Activated CD4-positive, CD25-positive, alpha-beta regulatory T cell (primary cell): ENCODE data around the gene ARL13A.
"Not testable (repeated sequence)": the region's sequence is repeated elsewhere in the genome, so short reads cannot be mapped to it uniquely, and the experiment has no call there.

Experiments used
- DNase-seq, 4 experiments: peaks; one replicate each; lab custom pipeline; 2025; lab: John Stamatoyannopoulos, UW

The ARL13A gene

DNA sequence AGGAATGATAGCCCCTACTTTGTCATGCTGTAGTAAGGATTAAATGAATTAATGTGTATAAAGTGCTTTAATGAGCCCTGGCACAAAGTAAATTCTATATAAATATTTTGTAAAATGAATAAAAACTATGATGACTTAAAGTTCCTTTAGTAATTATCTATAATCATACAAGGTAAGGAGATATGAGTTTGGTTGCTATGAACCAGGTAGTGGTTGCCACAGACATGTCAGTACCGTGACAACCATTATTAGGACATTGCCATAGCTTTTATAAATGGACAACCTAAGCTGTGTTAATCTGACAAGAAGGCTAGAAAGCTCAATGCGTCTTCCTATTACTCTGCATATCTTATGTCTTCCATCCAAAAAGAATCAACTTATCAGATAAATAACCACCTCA lies at the start of gene ARL13A:
Gene ARL13A (plus strand): TSS at position 301 of the 400 bp plus-strand sequence. CDS start 3,982 bp downstream, outside the sequence.
- no peak for DNase-seq

DNA sequence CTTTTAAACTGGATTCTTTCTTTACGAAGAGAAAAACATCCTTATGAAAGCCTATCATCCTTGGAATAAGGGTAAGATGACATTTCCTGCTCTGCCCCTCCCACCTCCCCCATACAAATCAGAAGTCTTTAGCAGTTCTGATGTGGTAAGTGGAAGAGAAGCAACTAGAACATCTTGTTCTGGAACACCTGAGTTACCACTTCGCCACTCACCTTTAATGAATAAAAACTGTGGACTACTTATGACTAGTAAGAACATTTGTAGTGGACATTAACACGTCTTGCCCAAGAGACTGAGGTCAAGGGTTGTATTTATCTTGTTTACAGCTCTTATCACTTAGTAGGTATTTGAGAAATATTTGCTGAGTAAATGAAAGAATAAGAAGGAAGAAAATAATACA lies 45.1 kb upstream of the ARL13A start:
- DNase-seq: no peak

DNA sequence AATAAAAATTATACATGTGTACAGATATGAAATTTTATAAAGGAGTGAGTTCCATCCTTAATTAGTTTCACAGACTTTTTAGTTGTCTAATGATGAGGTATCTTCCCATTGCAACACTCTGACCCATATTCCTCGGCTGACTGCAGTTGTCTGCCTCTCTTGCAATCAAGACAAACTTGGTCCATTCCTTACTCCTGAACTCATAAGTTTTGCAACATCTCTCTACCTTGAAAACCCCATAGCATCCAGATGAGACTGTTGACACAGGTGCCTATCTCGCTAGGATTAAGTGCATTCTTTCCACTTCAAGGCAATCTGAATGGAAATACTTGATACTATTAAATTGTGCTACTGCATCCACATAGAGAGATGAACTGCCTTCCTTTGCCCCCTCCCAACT lies 43.1 kb upstream of the ARL13A start:
- DNase-seq: no peak

DNA sequence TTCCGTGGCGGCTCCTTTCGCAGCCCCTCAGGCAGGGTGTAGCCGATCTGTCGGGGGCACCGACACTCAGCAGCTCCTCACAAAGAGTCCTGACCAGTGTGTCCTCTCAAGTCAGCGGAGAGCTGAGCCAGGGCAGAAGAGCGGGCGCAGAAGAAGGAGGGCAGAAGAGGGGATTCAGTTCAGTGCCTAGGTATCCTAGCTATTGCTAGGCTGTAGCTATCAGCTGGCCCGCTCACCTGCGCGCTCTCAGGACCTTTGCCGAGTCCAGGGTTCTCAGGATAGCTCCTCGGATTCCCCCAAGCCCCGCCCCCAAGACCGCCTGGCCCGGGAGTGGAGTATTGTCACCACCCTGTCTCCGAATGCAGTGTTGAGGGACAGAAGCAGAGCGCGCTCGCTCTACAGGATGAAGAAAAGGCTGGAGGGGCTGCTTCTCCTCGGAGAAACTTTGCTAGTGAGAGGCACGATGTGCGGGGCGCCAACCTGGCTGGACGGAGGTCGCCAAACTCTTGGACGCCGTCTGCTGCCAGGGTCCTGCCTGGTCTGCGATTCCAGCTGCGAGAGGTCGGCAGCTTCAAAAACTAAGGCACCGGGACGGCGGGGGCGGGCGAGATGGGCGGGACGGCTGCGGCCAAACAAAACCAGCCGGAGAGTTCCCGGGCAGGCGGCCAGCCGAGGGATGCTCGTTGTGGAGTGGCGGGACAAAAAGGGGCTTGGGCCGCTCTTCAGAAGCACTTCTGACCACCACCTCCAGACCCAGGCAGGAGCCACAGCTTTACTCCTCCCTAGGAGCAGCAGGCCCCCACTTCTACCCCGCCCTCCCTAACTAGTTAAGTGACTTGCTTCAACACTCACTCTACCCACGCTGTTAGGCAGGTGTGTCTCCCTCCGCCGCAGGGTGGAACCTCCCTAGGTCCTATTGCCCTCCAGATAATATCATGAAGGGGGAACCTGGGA lies 40.6 kb upstream of the ARL13A start, which contains the start of gene XKRX:
Gene XKRX (minus strand): TSS at position 258 of the 954 bp plus-strand sequence. CDS start 613 bp downstream, outside the sequence.
- DNase-seq: peak in 3 of 4 experiments; percentile 1 to 2 (median 1)

DNA sequence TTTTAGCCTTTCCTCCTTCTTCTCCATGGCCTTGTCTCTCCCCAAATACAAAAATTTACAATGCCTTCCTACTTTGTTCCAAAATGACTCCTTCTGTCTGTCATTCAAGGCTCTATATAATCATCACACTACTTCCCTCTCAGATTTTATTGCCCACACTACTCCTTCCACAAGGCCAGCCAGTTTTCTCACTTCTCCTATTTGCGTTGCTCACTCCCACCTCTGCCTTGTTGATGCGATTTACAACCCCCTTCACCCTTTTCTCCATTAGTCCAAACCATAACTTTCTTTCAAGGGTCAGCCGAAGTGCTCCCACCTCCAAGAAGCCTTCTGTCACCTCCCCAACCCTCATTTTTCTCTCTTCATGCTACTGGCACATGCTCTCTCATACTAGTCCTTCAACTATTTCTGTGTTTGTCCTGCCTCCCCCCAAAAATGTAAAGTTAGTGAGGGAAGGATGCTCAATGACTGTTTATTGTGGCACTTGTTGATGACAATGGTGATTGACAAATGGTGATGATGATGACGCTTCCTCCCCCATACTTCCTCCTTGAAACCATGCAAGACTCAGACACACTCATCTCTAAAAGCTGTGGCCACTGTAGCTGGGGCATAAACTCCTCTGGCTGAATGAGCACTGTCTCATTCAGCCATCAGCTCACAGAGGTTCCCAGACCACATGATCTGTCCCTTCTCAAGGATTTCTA lies 38.1 kb upstream of the ARL13A start:
- no peak for DNase-seq

DNA sequence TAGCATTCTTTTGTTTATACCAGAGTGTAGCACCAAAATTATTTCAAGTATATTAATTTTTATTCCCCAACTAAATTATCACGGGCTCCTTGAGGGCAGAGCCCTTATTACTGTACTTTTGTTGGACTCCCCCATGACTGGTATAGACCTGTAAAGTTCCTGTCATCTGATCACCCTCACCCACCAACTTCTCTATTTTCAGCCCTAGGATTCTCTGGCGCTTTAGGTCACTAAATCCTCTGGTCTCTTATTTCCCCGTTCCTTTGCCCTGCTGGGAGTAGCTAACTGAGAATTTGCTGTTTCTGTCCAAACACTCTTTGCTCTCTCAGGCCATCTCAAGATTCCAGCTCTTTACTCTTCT lies 37.6 kb upstream of the ARL13A start:
- no peak for DNase-seq

DNA sequence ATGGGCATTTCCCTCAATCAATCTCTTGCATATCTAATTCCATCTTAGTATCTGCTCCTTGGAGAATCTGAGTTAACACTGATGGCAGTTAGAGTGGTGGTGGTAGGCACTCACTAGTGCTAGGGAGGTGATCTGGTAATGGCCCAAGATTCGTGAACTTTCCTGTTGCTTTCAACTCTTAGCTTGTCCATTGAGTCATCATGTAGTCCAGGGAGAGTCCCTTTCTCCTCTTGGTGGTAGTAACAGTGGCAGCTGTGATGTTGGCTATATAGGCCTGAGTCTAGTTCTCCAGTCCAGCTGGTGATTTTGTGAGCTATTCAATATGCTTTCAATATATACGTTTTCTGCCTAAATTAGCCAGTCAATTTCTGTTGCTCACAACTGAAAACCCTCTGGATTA lies 33.7 kb upstream of the ARL13A start:
- DNase-seq: no peak

DNA sequence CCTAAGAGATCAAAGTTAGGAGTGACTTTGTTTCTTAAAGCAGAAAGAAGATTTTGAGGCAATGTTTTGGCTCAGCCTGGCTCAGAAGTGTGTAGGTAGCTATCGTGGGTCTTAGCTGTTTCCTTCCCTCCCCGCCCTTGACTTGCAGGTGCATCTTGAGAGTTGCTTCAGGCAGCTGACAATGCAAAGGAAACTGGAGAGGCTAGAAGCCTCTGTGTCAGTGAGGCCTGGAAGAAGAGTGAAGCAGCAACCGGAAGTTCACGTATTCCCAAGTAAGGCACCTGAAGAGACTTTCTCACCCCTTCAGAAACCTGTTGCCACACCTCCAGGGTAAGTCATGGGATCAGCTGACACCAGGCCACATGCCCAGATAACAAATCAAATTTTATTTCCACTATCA lies 30.2 kb upstream of the ARL13A start:
- no peak for DNase-seq

DNA sequence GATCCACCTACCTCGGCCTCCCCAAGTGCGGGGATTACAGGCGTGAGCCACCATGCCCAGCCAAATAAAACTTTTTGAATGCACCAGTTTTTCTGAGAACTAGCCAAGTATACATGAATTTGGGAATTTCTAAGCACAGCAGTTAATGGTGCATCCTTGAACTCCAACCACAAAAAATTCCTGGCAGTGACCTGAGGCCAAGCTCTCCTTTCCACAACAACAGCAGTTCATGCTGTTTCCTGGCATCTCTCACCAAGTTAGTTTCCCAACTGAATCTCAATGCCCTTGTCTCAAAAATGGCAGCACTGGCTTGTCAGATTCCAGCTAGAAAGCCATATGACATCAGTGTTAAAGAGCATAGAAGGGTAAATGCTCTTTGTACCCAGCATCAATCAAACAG lies 24.9 kb upstream of the ARL13A start:
- no peak for DNase-seq

DNA sequence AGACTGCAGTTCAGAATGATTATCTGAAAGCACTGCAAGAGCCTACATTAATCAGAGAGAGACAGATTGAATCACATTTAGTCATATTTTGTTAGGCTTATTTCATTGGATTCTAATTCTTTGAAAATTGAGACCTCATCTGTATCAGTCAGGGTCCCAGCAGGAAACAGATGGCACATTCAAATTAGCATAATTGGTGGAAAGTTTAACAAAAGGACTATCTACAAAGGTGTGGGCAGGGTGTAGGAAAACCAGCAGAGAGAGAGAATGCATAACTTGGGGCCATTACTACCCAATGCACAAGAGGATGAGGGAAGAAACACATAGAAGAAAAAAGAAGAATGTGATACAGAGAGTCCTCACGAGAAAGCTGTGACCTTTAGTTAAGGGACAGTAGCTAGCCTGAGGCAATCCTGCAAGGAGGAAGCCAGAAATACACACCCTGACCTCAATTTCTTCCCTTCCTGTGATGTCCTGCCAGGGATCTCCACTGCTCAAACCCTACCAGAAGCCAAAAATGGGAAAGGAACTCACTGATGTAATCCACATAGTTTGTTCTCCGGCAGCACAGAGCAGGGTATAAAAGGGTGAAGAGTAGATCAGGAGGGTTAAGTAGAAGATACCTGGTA lies 23.1 kb upstream of the ARL13A start:
- no peak for DNase-seq

DNA sequence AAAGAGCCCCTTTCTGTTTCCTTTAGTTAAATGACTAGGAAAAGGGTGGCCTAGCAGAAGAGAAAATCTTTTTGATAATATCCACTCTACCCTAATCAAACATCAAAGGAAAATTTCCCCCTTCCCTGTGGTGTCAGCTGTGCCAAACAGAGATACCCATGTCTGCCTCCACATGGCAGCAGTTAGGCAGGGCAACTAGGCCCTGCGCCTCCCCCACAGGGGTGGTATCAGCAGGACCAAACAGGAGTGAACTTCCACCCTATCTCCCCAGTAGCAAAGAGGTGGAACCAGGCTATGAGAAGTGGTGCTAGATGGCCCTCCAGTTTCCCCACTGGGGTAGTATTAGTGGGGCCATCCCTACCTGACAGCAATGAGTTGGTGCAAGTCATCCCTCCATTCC lies 21.0 kb upstream of the ARL13A start:
- no peak for DNase-seq

DNA sequence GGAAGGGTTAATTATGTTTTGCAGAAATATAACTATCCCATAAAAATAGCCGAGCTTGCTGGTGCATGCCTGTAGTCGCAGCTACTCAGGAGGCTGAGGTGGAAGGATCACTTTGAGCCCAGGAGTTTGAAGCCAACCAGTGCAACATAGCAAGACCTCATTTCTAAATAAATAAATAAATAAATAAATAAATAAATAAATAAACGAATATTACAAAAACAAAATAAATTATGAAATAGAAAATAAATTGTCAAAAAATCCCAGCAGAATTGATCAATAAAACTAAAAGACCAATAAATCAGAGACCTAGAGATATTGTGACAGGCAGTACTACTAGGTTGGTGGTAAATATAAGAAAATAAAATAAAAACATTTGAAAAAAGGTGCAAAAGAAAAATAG lies 6.7 kb upstream of the ARL13A start:
- DNase-seq: no peak

DNA sequence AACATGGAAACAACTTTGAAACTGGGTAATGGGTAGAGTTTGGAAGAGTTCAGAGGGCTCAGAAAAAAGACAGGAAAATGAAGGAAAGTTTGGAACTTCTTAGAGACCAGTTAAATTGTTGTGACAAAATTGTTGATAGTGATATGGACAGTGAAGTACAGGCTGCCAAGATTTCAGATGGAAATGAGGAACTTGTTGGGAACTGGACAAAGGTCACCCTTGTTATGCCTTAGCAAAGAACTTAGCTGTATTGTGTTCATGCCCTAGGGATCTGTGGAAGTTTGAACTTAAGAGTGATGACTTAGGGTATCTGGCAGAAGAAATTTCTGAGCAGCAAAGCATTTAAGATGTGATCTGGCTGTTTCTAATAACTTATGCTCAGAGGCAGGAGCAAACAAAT lies 5.1 kb upstream of the ARL13A start:
- DNase-seq: no peak

DNA sequence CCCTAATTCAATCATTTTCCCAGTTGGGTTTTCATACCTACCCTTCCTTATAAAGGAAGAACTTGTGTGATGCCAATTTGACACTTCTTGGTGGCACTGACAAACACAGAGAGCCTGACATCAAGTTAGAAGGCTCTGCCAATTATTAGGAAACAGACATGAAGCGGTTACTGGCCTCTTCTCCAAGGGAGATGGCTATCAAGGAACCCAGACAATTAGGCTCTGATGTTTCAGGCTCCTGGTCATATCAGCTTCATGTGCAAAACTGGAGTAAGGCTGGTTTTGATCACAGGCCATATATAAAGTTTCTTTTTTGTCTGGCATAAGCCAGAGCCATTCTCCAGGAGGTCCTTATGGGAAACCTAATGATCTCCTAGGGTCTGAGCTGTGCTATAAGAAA lies 428 bp downstream of the ARL13A start:
- no peak for DNase-seq

DNA sequence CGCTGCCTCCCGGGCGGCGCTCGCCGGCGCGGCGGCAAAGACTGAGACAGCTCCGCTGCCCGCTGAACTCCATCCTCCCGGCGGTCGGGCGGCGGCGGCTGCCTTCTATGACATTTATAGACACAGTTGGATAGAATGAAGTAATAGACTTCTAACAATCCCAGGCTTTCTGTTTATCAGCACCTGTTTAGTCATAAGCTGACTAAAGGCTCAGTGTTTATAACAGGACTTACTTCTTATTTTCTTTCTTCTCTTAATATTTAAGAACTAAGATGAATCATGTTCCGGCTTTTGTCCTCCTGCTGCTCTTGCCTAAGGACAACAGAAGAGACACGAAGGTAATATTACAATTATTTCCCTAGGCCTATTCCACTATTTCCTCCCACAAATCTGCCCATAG lies 3.9 kb downstream of the ARL13A start:
- DNase-seq: no peak

DNA sequence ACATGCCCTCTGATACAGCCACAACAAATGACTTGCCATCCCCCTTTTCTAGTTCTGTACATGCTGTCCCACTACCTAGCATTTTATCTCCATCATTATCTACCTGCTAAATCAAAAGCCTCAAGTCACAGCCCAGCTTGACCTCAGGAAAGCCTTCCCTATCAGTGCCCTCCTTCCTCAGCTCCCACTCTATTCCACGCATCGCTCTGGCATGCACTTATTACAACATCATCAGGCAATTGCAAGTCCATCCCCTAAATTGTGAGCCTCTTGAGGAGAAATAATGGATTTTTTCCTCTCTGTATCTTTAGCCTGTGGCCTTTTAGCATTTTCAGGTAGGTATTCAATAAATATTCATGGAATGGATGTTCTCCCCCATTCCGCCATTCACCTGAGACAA lies 5.7 kb downstream of the ARL13A start:
- no peak for DNase-seq

DNA sequence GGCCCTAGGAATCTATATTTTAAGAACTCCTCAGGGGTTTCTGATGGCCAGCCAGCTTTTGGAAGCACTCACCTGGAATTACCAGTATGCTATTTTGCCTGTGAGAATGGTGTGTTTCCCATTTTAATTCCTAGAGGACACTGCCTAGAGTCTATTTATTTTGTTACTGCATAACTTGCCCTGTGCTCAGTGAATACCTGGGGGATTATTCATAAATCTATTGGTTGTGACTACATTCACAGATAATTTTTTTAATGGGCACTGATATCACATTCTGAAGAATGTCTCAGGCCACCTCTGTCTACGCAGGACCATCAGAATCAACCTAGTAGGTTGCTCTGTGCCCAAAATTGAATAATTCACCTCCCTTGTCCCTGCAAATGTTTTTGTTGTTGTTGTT lies 6.7 kb downstream of the ARL13A start:
- no peak for DNase-seq

DNA sequence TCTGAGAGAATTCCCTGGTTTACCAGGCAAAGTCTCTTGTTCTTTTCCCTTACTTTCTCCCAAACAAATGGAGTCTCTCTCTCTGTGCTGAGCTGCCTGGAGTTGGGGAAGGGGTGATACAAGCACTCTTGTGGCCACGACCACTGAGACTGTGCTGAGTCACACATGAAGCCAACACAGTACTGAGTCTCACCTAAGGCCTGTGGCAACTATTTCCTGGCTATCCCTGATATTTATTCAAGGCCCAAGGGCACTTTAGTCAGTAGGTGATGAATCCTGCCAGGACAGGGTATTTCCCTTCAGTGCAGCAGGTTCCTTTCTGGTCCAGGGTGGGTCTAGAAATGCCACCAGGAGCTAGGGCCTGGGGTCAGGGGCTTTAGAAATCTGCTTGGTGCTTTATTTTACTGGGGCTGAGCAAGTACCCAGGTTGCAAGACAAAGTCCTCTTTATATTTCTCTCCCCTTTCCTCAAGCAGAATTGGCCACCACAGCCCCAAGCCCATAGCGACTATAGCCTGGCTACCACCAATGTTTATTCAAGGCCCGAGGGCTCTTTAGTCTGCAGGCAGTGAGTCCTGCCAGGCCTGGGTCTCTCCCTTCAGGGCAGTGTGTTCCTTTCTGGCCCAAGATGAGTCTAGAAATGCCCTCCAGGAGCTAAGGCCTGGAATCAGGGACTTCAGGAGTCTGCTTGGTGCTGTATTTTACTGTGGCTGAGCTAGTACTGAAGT lies 10.5 kb downstream of the ARL13A start:
- no peak for DNase-seq

DNA sequence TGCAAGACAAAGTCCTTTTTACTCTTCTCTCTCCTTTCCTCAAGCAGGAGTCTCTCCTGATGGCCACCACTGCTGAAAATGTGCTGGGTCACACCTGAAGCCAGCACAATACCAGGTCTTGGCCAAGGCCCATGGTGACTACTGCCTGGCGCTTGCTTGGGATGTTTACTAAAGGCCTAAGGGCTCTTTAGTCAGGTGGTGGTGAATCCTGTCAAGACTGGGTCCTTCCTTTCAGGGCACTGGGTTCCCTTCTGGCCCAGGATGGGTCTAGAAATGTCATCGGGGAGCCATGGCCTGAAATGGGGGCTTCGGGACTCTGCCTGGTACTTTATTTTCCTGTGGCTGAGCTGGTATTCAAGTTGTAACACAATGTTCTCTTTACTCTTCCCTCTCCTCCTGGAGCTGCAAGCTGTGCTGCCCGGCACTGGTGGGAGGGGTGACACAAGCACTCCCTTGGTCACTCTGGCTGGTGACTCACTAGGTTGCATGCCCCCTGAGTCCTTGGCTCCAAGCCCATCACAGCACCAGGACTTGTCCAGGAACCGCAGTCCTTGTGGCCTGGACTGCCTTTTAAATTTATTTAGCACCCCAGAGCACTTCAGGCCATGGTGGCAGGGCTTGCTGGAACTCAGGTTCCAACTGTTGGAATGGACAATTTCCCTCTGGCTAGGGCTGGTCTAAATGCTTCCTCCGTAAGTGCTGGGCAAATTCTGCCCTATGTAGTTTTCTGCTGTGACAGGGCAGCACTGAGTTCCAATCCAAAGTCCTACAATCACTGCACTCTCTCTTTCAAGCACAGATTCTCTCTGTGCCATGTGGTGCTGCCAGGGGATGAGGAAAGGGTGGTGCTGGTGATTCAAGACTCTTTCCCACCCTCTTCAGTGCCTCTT lies 11.3 kb downstream of the ARL13A start:
- no peak for DNase-seq

DNA sequence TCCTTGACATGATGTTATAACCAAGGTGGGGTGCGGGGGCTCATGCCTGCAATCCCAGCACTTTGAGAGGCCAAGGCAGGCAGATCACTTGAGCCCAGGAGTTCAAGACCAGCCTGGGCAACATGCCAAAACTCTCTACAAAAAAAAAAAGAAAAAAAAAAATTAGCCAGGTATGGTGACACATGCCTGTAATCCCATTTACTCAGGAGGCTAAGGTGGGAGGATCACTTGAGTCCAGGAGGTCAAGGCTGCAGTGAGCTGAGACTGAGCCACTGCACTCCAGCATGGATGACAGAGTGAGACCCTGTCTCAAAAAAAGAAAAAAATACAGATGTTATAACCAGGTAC lies 12.0 kb downstream of the ARL13A start:
- not testable (repeated sequence) for DNase-seq

DNA sequence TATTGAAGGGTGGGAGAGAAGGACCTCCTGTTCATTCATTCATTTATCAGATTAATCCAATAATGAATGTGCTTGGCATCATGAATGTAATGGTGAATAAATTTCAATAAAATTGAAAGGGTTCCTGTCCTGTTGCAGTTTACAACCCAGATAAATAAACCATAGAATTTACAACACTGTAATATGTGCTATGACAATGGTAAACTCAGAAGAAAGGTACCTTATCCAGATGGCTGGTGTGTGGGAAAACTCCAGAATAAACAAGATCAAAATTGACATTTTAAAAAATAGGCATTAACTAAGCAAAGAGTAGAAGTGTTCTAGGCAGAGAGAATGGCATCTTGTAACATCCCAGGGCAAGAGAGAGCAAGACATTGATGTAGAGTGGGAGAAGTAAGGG lies 15.3 kb downstream of the ARL13A start:
- DNase-seq: no peak
